IPS DF 4.7 (cell line): Measurements from ENCODE around the gene MRPL54.

Experiments
- DNase-seq: peaks from one replicate; pipeline ENCODE4 v3.0.0-alpha.2; 2013; ENCODE audit warnings: low spot score; ENCODE audit errors: extremely low read depth

Gene MRPL54

DNA sequence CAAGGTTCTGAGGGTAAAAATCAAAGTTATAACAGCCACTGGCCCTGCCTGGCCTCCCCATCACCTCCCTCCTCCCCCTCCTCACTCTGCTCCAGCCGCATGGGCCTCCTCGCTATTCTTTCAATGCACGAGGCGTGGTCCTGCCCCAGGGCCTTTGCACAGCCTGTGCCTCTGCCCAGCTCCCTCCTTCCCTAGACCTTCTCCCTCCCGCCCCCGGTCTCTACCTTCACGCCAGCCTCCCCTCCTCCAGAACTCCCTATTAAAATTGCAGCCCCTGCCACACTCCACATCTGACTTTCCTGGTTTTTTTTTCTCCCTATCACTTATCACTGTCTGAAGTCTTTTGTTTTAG lies 6.2 kb downstream of the MRPL54 start:
- no peak for DNase-seq

DNA sequence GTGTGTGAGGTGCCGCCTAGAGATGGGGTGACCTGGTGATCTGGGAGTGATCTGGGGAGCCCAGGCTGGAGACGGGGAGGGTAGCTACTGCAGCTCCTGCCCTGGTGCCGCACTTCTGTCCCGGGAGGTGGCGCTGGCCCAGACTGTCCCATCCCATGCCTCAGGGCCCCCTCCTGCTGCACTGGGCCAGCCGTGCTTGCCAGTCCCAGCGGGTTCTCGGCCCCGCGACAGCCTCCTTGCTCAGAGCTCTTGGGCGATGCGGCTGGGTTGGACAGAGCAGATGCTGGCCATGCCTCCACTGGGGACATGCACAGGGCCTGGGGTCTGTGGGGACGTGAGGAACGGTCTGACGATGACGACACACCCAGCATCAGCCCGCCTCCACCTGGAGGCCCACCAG lies 7.0 kb downstream of the MRPL54 start:
- DNase-seq: no peak

DNA sequence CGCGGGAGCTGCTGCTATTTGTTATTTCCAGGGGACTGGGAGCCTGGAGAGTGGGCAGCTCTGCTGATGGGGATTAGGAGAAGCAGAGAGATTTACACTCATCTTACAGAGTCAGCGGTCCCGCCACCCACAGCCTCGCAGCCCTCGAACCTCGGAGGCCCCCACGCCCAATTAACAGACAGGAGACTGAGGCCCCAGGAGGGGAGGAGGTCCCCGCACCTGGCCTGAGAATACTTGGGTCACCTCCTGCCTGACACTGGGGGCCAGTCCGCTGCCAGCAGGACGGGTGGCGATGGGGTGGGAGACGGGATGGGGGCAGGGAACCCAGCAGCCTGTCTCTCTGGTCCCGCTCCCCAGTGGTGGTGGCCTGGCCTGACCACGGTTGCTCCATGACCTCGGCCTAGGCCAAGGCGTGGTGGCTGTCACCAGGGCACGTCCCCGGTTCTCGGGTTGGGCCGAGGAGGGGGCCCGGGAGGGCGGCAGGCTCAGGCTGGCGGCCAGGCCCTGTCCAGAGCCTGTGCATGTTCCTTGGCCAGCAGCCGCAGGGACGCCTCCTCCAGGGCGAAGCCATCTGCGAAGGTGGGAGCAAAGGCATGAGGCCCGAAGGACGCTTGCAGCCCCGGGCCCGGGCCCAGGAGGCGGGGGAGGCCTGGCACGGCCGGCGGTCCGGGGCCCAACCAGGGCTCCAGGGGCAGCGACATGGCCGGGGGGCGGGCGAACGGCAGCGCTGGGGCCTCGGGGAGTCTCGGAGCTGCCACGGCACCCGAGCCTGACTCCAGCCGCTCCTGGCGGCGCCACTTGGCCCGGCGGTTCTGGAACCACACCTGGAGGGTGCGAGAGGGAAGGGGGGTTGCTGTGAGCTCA lies 7.9 kb downstream of the MRPL54 start:
- no peak for DNase-seq

DNA sequence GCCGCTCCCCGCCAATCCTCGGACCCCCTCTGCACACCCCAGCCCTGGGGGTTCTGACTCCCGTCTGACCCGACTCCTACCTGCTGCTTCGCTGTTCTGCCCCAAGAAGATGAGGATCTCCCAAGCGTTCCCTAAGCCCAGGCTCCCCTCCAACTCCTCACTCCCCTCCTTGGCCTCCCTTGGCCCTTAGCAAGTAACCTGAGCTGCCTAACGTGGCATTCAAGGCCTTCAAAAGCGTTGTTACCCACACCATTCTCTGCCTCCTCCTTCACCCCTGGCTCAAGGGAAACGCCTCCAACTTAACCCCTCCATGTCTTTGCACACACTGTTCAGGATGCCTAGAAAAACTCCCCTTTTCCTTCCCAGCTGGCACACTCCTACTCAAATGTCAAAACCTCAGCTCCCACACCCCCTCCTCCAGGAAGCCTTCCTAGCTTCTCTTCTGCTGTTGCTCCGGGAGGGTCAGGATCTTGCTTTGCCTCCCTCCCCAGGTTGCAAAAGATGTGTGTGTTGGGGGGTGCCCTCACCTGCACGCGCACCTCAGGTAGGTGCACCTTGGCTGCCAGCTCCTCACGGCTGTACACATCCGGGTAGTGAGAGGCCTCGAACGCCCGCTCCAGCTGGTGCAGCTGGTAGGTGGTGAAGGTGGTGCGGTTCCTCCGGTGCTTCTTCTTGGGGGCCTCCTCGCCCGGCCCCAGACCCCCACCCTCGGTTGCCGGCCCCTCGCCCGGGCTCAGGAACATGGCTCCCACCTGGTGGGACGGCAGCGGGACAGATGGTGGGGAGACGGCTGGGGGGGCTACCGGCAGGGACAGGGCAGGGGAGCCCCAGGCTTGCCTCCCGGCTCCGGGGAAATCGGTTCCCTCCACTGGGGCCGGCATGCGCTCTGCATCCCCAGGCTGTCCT lies 8.8 kb downstream of the MRPL54 start:
- no peak for DNase-seq

DNA sequence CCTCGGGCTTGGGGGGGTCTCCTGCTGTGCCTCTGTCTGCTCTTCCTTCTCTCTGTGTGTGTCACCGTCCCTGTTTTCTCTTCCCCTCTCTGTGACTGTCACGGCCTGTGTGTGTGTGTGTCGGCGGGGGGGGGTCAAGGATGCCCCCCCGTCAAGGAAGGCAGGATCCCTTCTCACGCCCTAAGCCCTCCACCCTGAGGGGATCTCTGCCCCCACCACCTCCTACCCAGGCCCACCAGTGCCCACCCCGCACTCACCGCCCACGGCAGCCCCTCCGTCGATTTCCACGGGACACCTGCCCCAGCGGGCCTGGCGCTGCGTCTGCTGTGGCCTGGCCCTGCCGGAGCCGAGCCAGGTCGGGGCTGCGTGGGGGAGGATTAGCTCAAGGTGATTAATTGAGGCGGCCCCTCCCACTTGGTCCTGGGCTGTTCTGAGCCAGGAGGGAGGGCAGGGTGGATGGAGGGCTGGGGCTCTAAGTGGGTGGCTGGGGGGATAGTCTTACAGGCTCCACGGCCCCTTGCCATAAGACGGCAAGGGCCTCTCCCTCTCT lies 9.5 kb downstream of the MRPL54 start, which contains the start of gene RAX2:
Gene RAX2 (minus strand): TSS at position 323 of the 550 bp plus-strand sequence. CDS start 486 bp downstream, outside the sequence.
- no peak for DNase-seq

DNA sequence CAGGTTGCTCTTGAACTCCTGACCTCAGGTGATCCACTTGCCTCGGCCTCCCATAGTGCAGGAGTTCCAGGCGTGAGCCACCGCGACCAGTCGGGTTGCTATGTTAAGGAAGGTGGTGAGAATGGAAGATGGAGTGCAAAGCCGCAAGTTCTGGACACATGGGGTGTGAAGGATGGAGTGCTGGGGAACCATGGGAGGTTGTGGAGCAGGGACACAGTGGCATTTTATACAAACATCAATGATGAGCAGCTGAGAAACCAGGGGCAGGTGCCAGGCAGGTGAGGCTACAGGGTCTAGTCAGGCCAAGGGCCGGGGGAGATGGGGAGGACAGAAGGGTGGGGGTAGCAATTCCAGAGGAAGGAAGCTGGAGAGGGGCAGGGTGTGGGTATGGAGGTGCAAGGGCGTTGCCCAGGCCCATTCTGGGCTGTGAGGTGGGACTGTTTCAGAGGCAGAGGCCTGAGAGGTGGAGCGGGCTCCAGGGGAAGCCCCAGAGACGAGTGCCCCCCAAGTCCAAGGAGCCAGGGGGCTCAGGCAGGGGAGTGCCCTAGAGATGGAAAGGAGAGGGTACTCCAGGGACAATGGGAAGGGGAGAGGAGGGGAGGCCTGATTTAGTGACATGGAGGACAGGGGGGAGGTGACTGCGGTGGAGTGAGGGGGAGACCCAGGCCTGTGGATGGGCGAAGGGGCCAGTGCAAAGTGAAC lies 11.5 kb downstream of the MRPL54 start:
- DNase-seq: no peak

DNA sequence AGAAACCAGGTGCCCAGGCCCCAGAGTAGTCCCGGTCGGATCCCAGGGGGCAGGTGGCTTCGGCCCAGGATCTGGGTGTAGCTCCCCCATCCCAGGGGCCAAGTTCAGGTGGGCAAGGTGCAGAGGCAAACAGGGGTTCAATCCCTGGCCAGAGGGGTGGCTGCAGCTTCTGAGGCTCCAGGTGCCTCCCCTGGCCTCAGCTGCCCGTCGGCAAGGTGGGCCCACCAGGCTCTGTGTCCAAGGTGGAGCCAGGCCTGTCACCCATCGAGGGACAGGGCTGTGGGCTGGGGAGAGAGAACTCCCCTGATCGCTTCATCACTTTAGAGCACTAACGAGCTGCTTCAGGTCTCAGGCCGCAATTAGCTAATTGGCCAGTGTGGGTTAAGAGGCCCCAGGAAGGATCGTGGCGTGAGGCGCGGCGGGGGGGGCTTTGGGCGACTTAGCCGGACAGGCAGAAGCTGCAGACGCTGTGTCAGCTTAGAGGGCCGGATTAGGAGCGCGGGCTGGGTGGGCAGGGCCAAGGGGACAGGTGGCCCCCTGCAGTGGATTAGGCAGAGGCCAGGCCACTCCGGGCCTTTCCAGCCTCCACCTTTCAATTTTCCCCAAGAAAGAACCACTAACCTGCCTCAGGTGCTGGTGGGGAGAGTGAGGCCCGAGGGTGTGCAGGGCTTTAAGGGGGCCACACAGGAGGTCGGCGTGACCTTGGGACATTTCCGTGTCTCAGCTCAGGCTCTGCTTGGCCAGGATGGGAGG lies 12.3 kb downstream of the MRPL54 start:
- DNase-seq: no peak

DNA sequence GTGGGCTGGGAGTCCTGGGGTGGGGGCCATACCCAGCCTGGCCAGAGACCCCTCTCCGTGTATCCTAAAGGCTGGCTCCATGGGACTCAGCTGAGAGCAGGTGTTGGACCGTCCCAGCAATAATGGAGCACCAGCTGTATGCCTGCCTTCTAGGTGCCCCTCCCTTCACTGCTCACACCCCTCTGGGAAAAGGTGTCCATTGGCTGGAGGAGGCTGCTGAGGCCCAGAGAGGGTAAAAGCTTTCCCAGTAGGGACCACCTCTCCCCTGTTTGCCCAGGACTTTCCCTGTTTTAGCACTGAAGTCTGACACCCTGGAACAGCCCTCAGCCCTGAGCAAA lies 12.9 kb downstream of the MRPL54 start:
- DNase-seq: no peak

DNA sequence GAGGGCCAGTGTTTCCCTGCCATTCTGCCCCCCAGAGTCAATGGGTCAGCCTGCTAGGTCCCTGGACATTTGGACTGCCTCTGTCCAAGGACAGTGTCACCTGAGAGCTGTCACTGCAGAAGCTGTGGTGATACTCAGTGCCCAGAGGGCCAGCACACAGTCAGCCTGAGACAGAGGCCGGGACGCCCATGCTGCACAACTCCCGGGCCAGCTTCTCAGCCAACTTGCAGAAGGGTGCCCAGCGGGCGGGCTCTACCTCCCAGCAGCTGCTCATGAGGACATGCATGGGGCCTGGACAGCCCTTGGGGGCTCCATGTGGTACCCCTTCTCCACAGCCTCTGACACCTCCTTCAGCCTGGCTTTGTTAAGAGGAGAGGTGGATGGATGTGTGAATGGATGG lies 13.3 kb downstream of the MRPL54 start:
- no peak for DNase-seq

DNA sequence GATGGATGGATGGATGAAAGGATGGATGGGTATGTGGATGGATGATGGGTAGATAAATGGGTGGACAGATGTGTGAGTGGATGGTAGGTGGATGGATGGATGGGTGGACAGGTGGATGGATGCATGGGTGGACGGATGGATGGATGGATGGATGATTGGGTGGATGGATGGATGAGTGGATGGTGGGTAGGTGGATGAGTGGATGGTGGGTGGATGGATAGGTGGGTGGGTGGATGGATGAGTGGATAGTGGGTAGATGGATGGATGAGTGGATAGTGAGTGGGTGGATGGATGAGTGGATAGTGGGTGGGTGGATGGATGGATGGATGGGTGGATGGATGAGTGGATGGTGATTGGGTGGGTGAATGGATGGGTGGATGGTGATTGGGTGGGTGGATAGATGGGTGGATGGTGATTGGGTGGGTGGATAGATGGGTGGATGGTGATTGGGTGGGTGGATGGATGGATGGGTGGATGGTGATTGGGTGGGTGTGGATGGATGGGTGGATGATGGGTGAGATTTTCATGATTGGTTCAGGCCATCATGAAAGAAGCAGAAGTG lies 14.1 kb downstream of the MRPL54 start:
- DNase-seq: no peak

DNA sequence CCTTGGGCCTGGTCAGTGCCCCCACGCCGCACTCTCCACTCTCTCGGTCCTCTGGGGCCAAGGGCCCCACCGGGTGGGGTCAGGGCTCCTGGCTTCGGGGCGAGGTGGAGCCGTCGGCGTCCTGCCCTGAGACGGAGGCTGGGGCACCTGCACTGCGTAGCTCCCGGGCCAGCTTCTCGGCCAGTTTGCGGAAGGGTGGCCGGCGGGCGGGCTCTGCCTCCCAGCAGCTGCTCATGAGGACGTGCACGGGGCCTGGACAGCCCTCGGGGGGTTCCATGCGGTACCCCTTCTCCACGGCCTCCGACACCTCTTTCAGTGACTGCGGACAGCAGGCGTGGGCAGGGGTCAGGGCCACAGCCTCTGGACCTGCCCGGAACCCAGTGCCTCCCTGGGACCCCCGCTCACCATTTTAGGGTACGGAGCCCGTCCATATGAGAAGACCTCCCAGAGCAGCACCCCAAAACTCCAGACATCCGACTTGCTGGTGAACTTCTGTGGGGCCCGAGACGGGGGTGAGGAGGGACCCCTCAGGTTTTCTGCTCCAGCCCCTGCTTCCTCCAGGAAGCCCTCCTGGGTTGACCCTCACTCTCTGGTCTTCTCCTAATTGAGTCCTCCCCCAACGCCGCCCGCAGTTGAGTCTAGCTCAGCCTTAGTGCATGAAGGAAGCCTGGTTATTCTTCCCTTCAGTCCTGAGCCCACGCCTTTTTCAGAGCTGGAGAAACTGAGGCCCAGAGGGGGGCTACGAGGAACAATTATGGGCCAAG lies 15.8 kb downstream of the MRPL54 start:
- no peak for DNase-seq

DNA sequence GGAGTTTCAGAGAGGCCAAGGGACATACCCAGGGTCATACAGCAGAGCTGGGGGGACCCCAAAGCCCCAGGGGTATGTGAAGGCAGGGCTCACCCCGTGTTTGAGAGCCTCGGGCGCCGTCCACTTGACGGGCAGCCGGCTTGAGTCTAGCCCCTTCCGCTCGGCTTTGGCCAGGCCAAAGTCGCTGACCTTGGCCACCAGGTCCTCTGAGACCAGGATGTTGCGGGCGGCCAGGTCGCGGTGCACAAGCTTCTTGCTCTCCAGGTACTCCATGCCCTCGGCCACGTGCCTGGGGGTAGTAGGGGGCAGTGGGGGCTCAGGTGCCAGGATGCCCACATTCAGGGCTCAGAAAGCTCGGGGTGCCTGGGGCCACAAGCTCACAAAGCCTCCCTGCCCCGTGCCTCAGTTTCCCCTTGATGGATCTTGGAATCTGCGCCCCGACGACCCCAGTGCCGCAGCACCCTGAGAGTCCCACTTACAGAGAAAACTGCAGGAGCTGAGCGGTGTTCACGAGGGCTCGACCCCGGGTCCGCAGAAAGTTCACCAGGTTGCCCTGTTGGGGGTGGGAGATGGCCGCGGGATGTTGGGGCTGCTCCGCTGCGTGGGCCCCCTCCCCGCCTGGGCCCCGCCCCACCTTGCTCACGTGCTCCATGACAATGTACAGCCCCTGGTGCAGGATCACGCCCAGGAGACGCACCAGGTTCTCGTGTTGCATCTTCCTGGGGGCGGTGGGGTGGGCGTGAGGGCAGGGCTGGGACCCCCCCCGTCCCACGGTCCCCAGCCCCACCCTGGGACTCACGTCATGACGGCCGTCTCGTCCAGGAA lies 16.6 kb downstream of the MRPL54 start:
- no peak for DNase-seq

DNA sequence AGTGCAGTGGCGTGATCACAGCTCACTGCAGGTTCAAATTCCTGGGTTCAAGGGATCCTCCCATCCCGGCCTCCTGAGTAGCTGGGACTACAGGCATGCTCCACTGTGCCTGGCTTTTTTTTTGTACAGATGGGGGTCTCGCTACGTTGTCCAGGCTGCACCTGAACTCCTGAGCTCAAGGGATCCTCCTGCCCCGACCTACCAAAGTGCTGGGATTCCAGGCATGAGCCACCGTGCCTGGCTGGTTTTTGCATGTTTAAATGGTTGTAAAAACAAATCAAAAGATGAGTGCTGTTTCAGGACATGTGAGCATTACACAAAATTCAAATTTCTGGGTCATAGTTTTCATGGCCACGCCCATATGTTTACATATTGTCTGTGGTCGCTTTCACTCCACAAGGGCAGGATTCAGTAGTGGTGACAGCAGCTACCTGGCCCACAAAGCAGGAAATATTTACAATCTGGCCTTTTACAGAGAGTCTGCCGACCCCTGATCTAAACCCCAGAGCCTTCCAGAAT lies 18.4 kb downstream of the MRPL54 start:
- no peak for DNase-seq

DNA sequence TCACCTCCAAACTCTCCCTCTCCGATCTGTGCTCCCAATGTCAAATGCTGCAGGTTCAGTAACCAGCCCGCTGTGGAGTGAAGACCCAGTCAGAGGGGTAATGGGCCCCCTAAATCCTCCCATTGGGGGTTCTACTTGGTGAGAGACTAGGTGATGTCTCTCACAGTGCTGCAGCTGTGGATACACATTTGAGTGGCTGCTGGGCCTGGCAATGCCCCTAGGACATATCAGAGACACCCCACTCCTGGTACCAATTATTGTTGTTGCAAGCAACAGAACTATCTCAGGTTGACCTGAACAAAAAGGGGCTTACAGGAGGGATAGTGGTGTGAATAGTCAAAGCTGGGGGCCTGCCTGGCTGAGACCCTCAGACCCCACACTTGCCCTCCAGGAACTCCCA lies 19.1 kb downstream of the MRPL54 start:
- no peak for DNase-seq

DNA sequence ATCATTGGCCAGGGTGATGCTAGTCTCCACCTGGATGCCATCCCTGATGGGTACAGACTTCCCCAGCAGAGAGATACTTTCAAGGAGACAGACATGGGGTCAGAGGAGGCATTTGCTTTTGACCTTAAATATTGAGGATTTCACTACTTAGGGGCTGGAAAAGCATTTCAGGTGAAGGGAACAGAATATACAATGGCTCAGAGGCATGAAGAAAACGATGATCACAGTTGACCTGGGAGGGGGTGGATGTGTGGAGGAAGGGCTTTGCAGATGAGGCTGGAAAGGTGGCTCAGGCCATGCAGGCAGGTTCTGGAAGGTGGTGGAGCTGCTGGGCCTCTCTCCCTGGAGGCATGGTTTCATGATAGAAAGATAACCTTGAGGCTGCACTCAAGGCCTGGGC lies 19.8 kb downstream of the MRPL54 start:
- DNase-seq: no peak

DNA sequence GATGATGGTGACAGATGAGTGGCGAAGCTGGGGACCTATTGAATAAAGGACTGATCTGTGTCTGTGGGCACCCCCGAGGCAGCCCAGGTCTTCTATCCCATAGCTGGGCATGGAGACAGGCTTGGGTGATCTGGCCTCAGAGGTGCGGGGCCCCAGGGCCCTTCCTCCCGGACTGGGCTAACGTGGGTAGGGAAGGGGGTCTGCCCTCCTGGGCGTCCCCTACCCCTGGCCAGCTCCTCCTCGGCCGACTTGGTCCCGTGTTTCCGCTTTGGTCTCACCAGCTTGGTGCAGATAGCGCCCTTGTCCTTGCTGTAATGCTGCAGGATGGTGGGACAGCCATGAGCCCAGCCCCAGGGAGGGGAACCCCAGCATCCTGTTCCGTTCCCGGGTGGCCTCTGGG lies 20.4 kb downstream of the MRPL54 start:
- no peak for DNase-seq

DNA sequence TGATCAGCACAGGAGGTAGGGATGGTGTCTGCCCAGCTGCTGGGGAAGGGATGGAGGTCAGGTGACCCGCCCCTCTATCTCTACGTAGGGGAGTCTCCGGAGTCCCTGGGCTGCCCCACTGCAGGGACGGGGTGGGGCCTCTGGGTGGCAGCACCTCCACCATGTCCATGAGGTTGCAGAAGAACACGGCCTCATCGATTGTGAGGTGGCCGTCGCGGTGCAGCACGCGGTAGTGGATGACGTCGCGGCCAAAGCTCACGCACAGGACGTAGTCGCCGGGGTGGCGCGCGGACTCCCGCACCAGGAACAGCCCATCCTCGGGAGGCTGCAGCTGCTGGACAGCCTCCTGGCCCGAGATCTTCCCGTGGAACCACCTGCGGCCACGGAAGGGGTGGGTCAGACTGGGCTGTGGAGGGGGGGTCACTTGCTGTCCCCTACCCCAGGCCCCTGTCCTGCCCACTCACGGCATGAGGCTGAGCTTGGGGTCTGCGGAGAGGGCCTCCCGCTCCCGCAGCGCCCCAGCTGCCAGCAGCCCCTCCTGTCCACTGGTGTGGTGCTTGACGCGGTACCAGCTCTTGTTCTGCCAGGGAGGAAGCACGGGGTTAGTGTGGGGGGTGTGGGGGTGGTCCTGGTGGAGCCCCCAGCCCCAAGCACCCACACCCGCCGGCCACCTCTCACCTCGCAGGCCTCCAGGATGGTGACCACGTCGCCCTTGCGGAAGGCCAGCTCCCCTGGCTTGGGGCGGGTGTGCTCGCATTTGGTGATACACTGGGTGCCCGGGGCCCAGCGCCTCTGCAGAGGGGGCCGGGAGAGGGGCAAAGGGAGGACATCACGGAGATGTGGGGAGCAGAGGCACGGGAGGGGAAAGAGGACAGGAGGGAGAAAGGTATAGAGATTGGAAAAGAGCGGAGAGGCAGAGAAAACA lies 21.4 kb downstream of the MRPL54 start:
- no peak for DNase-seq
